Measurements from ENCODE around the gene GZF1. TPM values are rescaled to one million over a fixed set of nuclear protein-coding genes. Genes with fewer than 3 reads are reported as not detected.

GZF1 gene
- total RNA-seq, 1 experiment from 2014 or later: 17.0 TPM

DNA sequence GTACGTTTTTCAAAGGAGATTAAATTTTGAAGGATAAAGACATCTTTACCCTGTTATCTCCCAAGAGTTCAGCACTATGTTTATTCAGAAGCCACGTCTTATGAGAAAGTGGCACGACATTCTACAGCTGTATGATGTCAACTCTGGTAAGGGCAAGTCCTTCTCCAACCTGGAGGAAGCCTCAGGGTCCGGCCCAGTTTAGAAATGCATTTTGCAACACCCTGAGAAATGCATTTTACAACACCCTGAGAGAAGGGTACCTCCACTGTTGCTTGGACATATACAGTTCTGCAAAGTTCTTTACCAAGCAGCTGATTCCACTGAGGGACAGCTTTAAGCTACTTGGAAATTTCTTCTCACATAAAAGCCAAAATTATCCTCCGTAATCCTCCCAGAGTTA is 41.8 kb downstream of the GZF1 start:
- no peak overlapping the region for H3K9ac ChIP-seq (ENCODE audit: extremely low read depth, insufficient read length, low read length)
- no peak overlapping the region for H3K23ac ChIP-seq (ENCODE audit: insufficient read length, low read depth, low read length)
- H2BK12ac ChIP-seq (ENCODE audit: insufficient read length, low read depth, low read length): no peak overlapping the region
- no peaks in the 10 kb centered on the region for H3K4me1 ChIP-seq (ENCODE audit: insufficient read depth, low read length)
- Mint-ChIP-seq H3K4me3 (no peak overlapping the region), H3K4me1 (peaks cover 3 to 5% of the 10 kb centered on the region in 2 experiments; a peak in 2 of 4 replicates), H3K9me3 (no peaks in the 10 kb centered on the region), H3K27ac (no peak overlapping the region), H3K27me3 (ENCODE audit: low read depth) (no peaks in the 10 kb centered on the region), H3K36me3 (ENCODE audit: insufficient read depth in 1 of 3, low read depth in 3 of 3) (peaks cover 2 to 18% (median 14%) of the 10 kb centered on the region in 3 experiments; a peak in 6 of 7 replicates)
- H3K18ac ChIP-seq (ENCODE audit: insufficient read length, low read depth, low read length): no peak overlapping the region
- H3K14ac ChIP-seq (ENCODE audit: insufficient read depth, low read length): no peak overlapping the region
- no peaks in the 10 kb centered on the region for H3K23me2 ChIP-seq (ENCODE audit: insufficient read length, low read depth, low read length, poor library complexity, severe bottlenecking)
- H3K9me3 ChIP-seq (ENCODE audit: control insufficient read depth, low read depth, low read length): no peaks in the 10 kb centered on the region
- no peak overlapping the region for H2BK5ac ChIP-seq (ENCODE audit: insufficient read length, low read length)
- H4K5ac ChIP-seq (ENCODE audit: insufficient read length, low read depth, low read length): no peak overlapping the region
- no peak overlapping the region for H2BK20ac ChIP-seq (ENCODE audit: low read depth, low read length, poor library complexity, severe bottlenecking)
- no CpG with 5 or more reads among the region's 5 CpGs for WGBS (ENCODE audit: extremely low coverage, insufficient read length, low lambda C conversion rate)
- H2BK15ac ChIP-seq (ENCODE audit: low read depth, low read length): no peak overlapping the region
- H3K56ac ChIP-seq (ENCODE audit: insufficient read length, low read depth, low read length): no peak overlapping the region
- no peak overlapping the region for H2BK120ac ChIP-seq (ENCODE audit: low read depth, low read length, poor library complexity, severe bottlenecking)
- no peak overlapping the region for H4K8ac ChIP-seq (replicated peaks; ENCODE audit: insufficient read length, low read depth, low read length)
- H3T11ph ChIP-seq (ENCODE audit: low read length): no peak overlapping the region
- H3K79me1 ChIP-seq (ENCODE audit: insufficient read depth, low read depth, low read length, poor library complexity, severe bottlenecking): peaks cover 5% of the 10 kb centered on the region
- no peaks in the 10 kb centered on the region for H4K20me1 ChIP-seq (ENCODE audit: control insufficient read depth, insufficient read depth, insufficient read length)
- H3K4me2 ChIP-seq (ENCODE audit: insufficient read depth, insufficient read length, low read length): no peak overlapping the region
- no peak overlapping the region for H4K91ac ChIP-seq (ENCODE audit: insufficient read length, low read depth, low read length)
- TF ChIP-seq, protein P1, sequence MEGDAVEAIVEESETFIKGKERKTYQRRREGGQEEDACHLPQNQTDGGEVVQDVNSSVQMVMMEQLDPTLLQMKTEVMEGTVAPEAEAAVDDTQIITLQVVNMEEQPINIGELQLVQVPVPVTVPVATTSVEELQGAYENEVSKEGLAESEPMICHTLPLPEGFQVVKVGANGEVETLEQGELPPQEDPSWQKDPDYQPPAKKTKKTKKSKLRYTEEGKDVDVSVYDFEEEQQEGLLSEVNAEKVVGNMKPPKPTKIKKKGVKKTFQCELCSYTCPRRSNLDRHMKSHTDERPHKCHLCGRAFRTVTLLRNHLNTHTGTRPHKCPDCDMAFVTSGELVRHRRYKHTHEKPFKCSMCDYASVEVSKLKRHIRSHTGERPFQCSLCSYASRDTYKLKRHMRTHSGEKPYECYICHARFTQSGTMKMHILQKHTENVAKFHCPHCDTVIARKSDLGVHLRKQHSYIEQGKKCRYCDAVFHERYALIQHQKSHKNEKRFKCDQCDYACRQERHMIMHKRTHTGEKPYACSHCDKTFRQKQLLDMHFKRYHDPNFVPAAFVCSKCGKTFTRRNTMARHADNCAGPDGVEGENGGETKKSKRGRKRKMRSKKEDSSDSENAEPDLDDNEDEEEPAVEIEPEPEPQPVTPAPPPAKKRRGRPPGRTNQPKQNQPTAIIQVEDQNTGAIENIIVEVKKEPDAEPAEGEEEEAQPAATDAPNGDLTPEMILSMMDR (conservative IDR thresholded peaks at IDR 0.05): no peak
- H3K27me3 ChIP-seq (ENCODE audit: insufficient read depth, low read length): no peaks in the 10 kb centered on the region
- no peak for DNase-seq
- H2AFZ ChIP-seq (ENCODE audit: low read length): no peak overlapping the region
- peaks cover 7% of the 10 kb centered on the region; the same call in 1 of the 2 replicates for H3K79me2 ChIP-seq (ENCODE audit: insufficient read depth, low read length)
- no peak overlapping the region for H2AK5ac ChIP-seq (ENCODE audit: insufficient read length, low read length)
- H3K27ac ChIP-seq (ENCODE audit: insufficient read length, low read depth, low read length): no peak overlapping the region
- H3K4ac ChIP-seq (ENCODE audit: low read depth, low read length): no peak overlapping the region
